Neuronal stem cell (in vitro differentiated cells): ENCODE data around the gene TPX2.

Experiments
- DNase-seq: peaks from one replicate; pipeline ENCODE4 v3.0.0-alpha.2; 2013; ENCODE audit warnings: low spot score
- H2AFZ ChIP-seq: one replicate; pipeline ENCODE4 v1.6.1; 2013; ENCODE audit warnings: mild to moderate bottlenecking, low read length, inconsistent platforms
- H2AK5ac ChIP-seq: 2 replicates; pipeline ENCODE4 v1.6.1; 2013; ENCODE audit warnings: low read depth, mild to moderate bottlenecking, inconsistent platforms, low read length, moderate library complexity, mixed read lengths
- H2BK120ac ChIP-seq: 2 replicates; pipeline ENCODE4 v1.6.1; 2013; ENCODE audit warnings: low read depth, mild to moderate bottlenecking, inconsistent platforms, low read length, moderate library complexity, mixed read lengths
- H2BK12ac ChIP-seq: one replicate; pipeline ENCODE4 v1.6.1; 2013; ENCODE audit warnings: low read length, inconsistent platforms
- H2BK15ac ChIP-seq: 2 replicates; pipeline ENCODE4 v1.6.1; 2013; ENCODE audit warnings: mild to moderate bottlenecking, low read length, inconsistent platforms, mixed read lengths
- H2BK5ac ChIP-seq: one replicate; pipeline ENCODE4 v1.6.1; 2013; ENCODE audit warnings: inconsistent platforms, mild to moderate bottlenecking, low read length, moderate library complexity
- H3K14ac ChIP-seq: one replicate; pipeline ENCODE4 v1.6.1; 2013; ENCODE audit warnings: low read length, inconsistent platforms
- H3K18ac ChIP-seq: 2 replicates; pipeline ENCODE4 v1.6.1; 2013; ENCODE audit warnings: low read length, inconsistent platforms
- H3K23ac ChIP-seq: 2 replicates; pipeline ENCODE4 v1.6.1; 2013; ENCODE audit warnings: low read depth, mild to moderate bottlenecking, mixed read lengths, low read length, inconsistent platforms; ENCODE audit not compliant: poor library complexity
- H3K27ac ChIP-seq: replicated peaks from 3 replicates; pipeline ENCODE4 v1.5.1; 2013; ENCODE audit warnings: low read length, inconsistent platforms
- H3K27me3 ChIP-seq, 3 experiments: 2 replicates each; pipeline ENCODE4 v1.6.1; 2013; ENCODE audit warnings: low read length in 3 of 3, mild to moderate bottlenecking in 2 of 3, inconsistent platforms in 1 of 3, low read depth in 1 of 3, mixed read lengths in 1 of 3, moderate library complexity in 1 of 3; ENCODE audit not compliant: control insufficient read depth in 3 of 3, insufficient read depth in 3 of 3
- H3K36me3 ChIP-seq, 2 donors: replicated peaks in 1 of 2; 2 replicates each; pipeline ENCODE4 v1.6.1; 2013; ENCODE audit warnings: low read length in 2 of 2; ENCODE audit not compliant: control insufficient read depth in 2 of 2, insufficient read depth in 2 of 2
- H3K4ac ChIP-seq: 2 replicates; pipeline ENCODE4 v1.6.1; 2013; ENCODE audit warnings: inconsistent platforms, mild to moderate bottlenecking, low read length, moderate library complexity
- H3K4me1 ChIP-seq, 2 donors: 1 replicate in 1 of 2; 2 replicates in 1 of 2; pipeline ENCODE4 v1.6.1; 2013; ENCODE audit warnings: low read length in 2 of 2, low read depth in 1 of 2; ENCODE audit not compliant: control insufficient read depth in 2 of 2, insufficient read depth in 1 of 2
- H3K4me2 ChIP-seq: one replicate; pipeline ENCODE4 v1.6.1; 2013; ENCODE audit warnings: mild to moderate bottlenecking, low read length, inconsistent platforms; ENCODE audit not compliant: insufficient read depth, poor library complexity, severe bottlenecking
- H3K4me3 ChIP-seq, 2 donors: 2 replicates each; pipeline ENCODE4 v1.5.1; 2013; ENCODE audit warnings: low read length in 2 of 2, mild to moderate bottlenecking in 2 of 2, inconsistent platforms in 1 of 2, moderate library complexity in 1 of 2
- H3K79me1 ChIP-seq: one replicate; pipeline ENCODE4 v1.6.1; 2013; ENCODE audit warnings: low read depth, mild to moderate bottlenecking, inconsistent platforms, low read length, moderate library complexity
- H3K9ac ChIP-seq: one replicate; pipeline ENCODE4 v1.6.1; 2013; ENCODE audit warnings: mild to moderate bottlenecking, low read depth, low read length, inconsistent platforms; ENCODE audit not compliant: poor library complexity
- H3K9me3 ChIP-seq, 2 donors: replicated peaks in 1 of 2; 2 replicates each; pipeline versions ENCODE3 to v1.6.1; 2013; ENCODE audit warnings: low read length in 2 of 2, mild to moderate bottlenecking in 2 of 2, inconsistent platforms in 1 of 2, low read depth in 1 of 2, mixed read lengths in 1 of 2, moderate library complexity in 1 of 2; ENCODE audit not compliant: control insufficient read depth in 2 of 2, insufficient read depth in 1 of 2
- H4K8ac ChIP-seq: one replicate; pipeline ENCODE4 v1.6.1; 2013; ENCODE audit warnings: low read depth, mild to moderate bottlenecking, inconsistent platforms, low read length, moderate library complexity
- H4K91ac ChIP-seq: one replicate; pipeline ENCODE4 v1.6.1; 2013; ENCODE audit warnings: low read length, low read depth, mild to moderate bottlenecking, inconsistent platforms; ENCODE audit not compliant: poor library complexity
- WGBS, 2 donors: extraction: QIAGEN DNeasy Blood & Tissue Kit; methylation state at CpG; one replicate each; pipeline ENCODE4 v1.1.7; 2013; ENCODE audit warnings: missing lambda C conversion rate in 2 of 2, mixed read lengths in 1 of 2; ENCODE audit not compliant: insufficient read length in 2 of 2, insufficient replicate concordance in 1 of 2; ENCODE audit errors: extremely low coverage in 2 of 2; 5-methylcytosine and 5-hydroxymethylcytosine counted together

Gene TPX2

GRCh38 chr20:31785089-31785488 is 46.0 kb downstream of the TPX2 start:
- Histone ChIP-seq H4K8ac (no peak overlapping the region), H3K4me3 (no peak overlapping the region), H3K27ac (no peak overlapping the region), H2BK12ac (no peak overlapping the region), H3K18ac (no peak overlapping the region), H3K23ac (no peak overlapping the region), H2BK120ac (no peak overlapping the region), H2AFZ (no peak overlapping the region), H2AK5ac (no peak overlapping the region), H3K9ac (no peak overlapping the region), H3K27me3 (no peaks in the 10 kb centered on the region), H2BK5ac (no peak overlapping the region), H3K4me2 (no peak overlapping the region), H3K4me1 (peaks cover 0 to 2% of the 10 kb centered on the region in 2 donors), H2BK15ac (no peak overlapping the region), H3K9me3 (no peaks in the 10 kb centered on the region), H3K79me1 (no peaks in the 10 kb centered on the region), H3K36me3 (peaks cover 43 to 97% of the 10 kb centered on the region in 2 donors), H4K91ac (no peak overlapping the region), H3K4ac (no peak overlapping the region), H3K14ac (no peak overlapping the region)
- no CpG with 5 or more reads among the region's 3 CpGs for WGBS, 2 donors
- DNase-seq: no peak

GRCh38 chr20:31788578-31788977 is 49.5 kb downstream of the TPX2 start:
- WGBS, 2 donors: no CpG with 5 or more reads among the region's 3 CpGs
- no peak for DNase-seq

GRCh38 chr20:31790401-31790800 is 51.3 kb downstream of the TPX2 start:
- Histone ChIP-seq H4K91ac (no peak overlapping the region), H4K8ac (no peak overlapping the region), H2BK15ac (no peak overlapping the region), H3K36me3 (peaks cover 31 to 96% of the 10 kb centered on the region in 2 donors), H3K4me3 (no peak overlapping the region), H3K4ac (no peak overlapping the region), H3K4me1 (peaks cover 0 to 4% of the 10 kb centered on the region in 2 donors), H3K18ac (no peak overlapping the region), H3K9me3 (no peaks in the 10 kb centered on the region), H3K27me3 (no peaks in the 10 kb centered on the region), H2AFZ (no peak overlapping the region), H3K14ac (no peak overlapping the region), H3K79me1 (no peaks in the 10 kb centered on the region), H3K9ac (no peak overlapping the region), H3K23ac (no peak overlapping the region), H2BK5ac (no peak overlapping the region), H2AK5ac (no peak overlapping the region), H3K4me2 (no peak overlapping the region), H2BK120ac (no peak overlapping the region), H2BK12ac (no peak overlapping the region), H3K27ac (peak overlapping the region; percentile 8)
- WGBS, 2 donors: no CpG with 5 or more reads among the region's 3 CpGs
- DNase-seq: peak; percentile 12

More at GRCh38 chr20:31788578-31788977, 49.5 kb downstream of the TPX2 start:
- H3K79me1 ChIP-seq: no peaks in the 10 kb centered on the region
- H2BK5ac ChIP-seq: no peak overlapping the region
- H3K4me3 ChIP-seq: no peak overlapping the region
- H2BK120ac ChIP-seq: no peak overlapping the region
- no peak overlapping the region for H2BK15ac ChIP-seq
- H3K36me3 ChIP-seq: peaks cover 39 to 96% of the 10 kb centered on the region in 2 donors
- no peak overlapping the region for H3K18ac ChIP-seq
- H2AFZ ChIP-seq: no peak overlapping the region
- H3K27ac ChIP-seq: no peak overlapping the region
- no peak overlapping the region for H3K9ac ChIP-seq
- H4K8ac ChIP-seq: peak overlapping the region; percentile 70
- no peak overlapping the region for H3K4me2 ChIP-seq
- no peak overlapping the region for H3K23ac ChIP-seq
- H2BK12ac ChIP-seq: no peak overlapping the region
- H3K4me1 ChIP-seq: peaks cover 0 to 4% of the 10 kb centered on the region in 2 donors
- H3K27me3 ChIP-seq: no peaks in the 10 kb centered on the region
- H3K14ac ChIP-seq: no peak overlapping the region
- no peak overlapping the region for H3K4ac ChIP-seq
- no peak overlapping the region for H4K91ac ChIP-seq
- H3K9me3 ChIP-seq: no peaks in the 10 kb centered on the region
- H2AK5ac ChIP-seq: no peak overlapping the region

DNA sequence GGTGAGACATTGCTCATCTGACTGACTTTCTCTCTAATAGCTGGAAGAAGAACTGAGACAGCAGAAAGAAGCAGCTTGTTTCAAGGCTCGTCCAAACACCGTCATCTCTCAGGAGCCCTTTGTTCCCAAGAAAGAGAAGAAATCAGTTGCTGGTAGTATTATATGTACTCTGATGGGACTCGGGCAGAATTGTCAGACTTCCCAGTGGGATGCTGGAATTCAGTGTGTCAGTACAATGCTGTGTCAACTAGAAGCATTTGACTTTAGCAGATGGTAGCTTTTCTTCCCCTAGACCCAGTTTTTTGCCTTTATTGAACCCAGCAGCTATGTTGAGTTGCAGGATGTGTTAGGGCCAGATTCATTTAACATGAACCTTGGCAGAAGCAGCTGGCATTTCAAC is 58.3 kb downstream of the TPX2 start:
- no peak overlapping the region for H4K91ac ChIP-seq
- H2BK5ac ChIP-seq: no peak overlapping the region
- no peak overlapping the region for H2BK120ac ChIP-seq
- no peak overlapping the region for H2BK12ac ChIP-seq
- H3K14ac ChIP-seq: no peak overlapping the region
- H3K18ac ChIP-seq: no peak overlapping the region
- no peaks in the 10 kb centered on the region for H3K27me3 ChIP-seq
- no peak overlapping the region for H4K8ac ChIP-seq
- H2AK5ac ChIP-seq: no peak overlapping the region
- DNase-seq: no peak
- no peak overlapping the region for H3K4ac ChIP-seq
- H3K9ac ChIP-seq: no peak overlapping the region
- no peak overlapping the region for H2AFZ ChIP-seq
- H3K79me1 ChIP-seq: no peaks in the 10 kb centered on the region
- H3K4me3 ChIP-seq: no peak overlapping the region
- H3K36me3 ChIP-seq: peaks cover 43 to 99% of the 10 kb centered on the region in 2 donors
- WGBS, 2 donors: no CpG with 5 or more reads among the region's 3 CpGs
- H3K9me3 ChIP-seq: no peaks in the 10 kb centered on the region
- no peak overlapping the region for H3K4me2 ChIP-seq
- no peak overlapping the region for H2BK15ac ChIP-seq
- H3K4me1 ChIP-seq: no peaks in the 10 kb centered on the region
- H3K27ac ChIP-seq: no peak overlapping the region
- H3K23ac ChIP-seq: no peak overlapping the region
